Measurements from ENCODE around the gene PRKG1.

The PRKG1 gene

GRCh38 chr10:51972733-51973346, 898.6 kb downstream of the PRKG1 start:
- FAIRE-seq = no peak

- FAIRE-seq = no peak
Observed at GRCh38 chr10:51980752-51981151, 906.5 kb downstream of the PRKG1 start.

- no peak for FAIRE-seq
Observed at GRCh38 chr10:51981731-51982130, 907.4 kb downstream of the PRKG1 start.

GRCh38 chr10:51983481-51983880, 909.2 kb downstream of the PRKG1 start:
- FAIRE-seq = no peak

GRCh38 chr10:51985336-51985735, 911.0 kb downstream of the PRKG1 start:
- no peak for FAIRE-seq

GRCh38 chr10:51986516-51986915, 912.2 kb downstream of the PRKG1 start:
- no peak for FAIRE-seq

- FAIRE-seq = no peak
Observed at GRCh38 chr10:51993475-51993874, 919.2 kb downstream of the PRKG1 start.

- no peak for FAIRE-seq
Observed at GRCh38 chr10:51999096-51999495, 924.8 kb downstream of the PRKG1 start.

GRCh38 chr10:52004342-52004949, 930.2 kb downstream of the PRKG1 start:
- no peak for FAIRE-seq

- FAIRE-seq = no peak
Observed at GRCh38 chr10:52007091-52007490, 932.8 kb downstream of the PRKG1 start.

- FAIRE-seq = no peak
Observed at GRCh38 chr10:52011118-52011517, 936.8 kb downstream of the PRKG1 start.

- no peak for FAIRE-seq
Observed at GRCh38 chr10:52019077-52019555, 944.8 kb downstream of the PRKG1 start.

GRCh38 chr10:52019656-52020055, 945.4 kb downstream of the PRKG1 start:
- FAIRE-seq = no peak

GRCh38 chr10:52020173-52020572, 945.9 kb downstream of the PRKG1 start:
- FAIRE-seq = no peak

GRCh38 chr10:52020702-52021101, 946.4 kb downstream of the PRKG1 start:
- FAIRE-seq = no peak

- FAIRE-seq = no peak
Observed at GRCh38 chr10:52027055-52027705, 952.9 kb downstream of the PRKG1 start.

- no peak for FAIRE-seq
Observed at GRCh38 chr10:52028523-52028858, 954.2 kb downstream of the PRKG1 start.

- FAIRE-seq = no peak
Observed at GRCh38 chr10:52029628-52030027, 955.3 kb downstream of the PRKG1 start.

- FAIRE-seq = no peak
Observed at GRCh38 chr10:52030051-52030790, 955.9 kb downstream of the PRKG1 start.

- no peak for FAIRE-seq
Observed at GRCh38 chr10:52030975-52031374, 956.7 kb downstream of the PRKG1 start.

GRCh38 chr10:52031771-52032170, 957.5 kb downstream of the PRKG1 start:
- FAIRE-seq = no peak

GRCh38 chr10:52032681-52033629, 958.7 kb downstream of the PRKG1 start:
- no peak for FAIRE-seq

Data from colon (tissue), 2 donors.